Fibroblast of skin of scalp (primary cell): ENCODE measurements around the gene TBC1D22B.
"Not testable (repeated sequence)": the region's sequence is repeated elsewhere in the genome, so short reads cannot be mapped to it uniquely, and the experiment has no call there.

Source experiments
- DNase-seq: peaks from one replicate; pipeline ENCODE4 v3.0.0-alpha.2; 2013

The TBC1D22B gene

DNA sequence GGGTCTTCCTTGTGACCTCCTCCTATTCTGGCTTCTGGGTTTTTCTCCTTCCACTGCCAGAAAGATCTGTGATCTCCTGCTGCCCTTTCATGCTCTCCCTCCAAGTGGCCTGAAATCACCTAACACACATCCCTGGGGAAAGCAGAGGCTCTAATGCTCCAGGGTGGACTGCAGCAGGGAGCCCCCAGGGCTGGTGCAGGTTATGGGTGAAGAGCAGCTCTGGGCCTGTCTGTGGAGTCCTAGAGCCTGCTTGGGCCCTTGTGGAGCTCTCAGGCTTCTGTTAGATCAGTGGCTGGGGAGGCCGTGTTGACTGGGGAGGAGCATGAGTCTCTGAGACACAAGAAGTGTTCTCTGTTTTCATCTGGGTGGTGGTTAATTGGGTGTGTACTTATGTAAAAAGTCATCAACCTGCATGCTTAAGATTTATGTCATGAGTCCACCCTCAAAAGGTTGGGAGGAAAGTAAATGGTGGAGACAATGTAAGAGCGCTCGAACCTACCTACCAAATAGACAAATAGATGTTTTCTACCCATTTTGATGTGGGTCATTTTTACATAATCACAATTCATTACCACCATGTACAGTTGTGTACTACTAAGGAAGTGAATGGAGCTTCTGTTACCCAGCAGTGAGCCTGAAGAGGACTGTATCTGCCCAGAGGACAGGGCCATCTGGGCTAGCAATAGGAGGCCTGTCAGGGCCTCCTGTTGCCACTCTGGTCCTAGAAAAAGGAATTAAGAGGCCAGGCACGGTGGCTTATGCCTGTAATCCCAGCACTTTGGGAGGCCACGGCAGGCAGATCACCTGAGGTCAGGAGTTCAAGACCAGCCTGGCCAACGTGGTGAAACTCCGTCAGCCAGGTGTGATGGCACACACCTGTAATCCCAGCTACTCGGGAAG is 64.2 kb downstream of the TBC1D22B start:
- DNase-seq, result no peak

- peak; percentile 15 for DNase-seq
These were observed 66.0 kb downstream of the TBC1D22B start for GRCh38 chr6:37323580-37323979.

DNA sequence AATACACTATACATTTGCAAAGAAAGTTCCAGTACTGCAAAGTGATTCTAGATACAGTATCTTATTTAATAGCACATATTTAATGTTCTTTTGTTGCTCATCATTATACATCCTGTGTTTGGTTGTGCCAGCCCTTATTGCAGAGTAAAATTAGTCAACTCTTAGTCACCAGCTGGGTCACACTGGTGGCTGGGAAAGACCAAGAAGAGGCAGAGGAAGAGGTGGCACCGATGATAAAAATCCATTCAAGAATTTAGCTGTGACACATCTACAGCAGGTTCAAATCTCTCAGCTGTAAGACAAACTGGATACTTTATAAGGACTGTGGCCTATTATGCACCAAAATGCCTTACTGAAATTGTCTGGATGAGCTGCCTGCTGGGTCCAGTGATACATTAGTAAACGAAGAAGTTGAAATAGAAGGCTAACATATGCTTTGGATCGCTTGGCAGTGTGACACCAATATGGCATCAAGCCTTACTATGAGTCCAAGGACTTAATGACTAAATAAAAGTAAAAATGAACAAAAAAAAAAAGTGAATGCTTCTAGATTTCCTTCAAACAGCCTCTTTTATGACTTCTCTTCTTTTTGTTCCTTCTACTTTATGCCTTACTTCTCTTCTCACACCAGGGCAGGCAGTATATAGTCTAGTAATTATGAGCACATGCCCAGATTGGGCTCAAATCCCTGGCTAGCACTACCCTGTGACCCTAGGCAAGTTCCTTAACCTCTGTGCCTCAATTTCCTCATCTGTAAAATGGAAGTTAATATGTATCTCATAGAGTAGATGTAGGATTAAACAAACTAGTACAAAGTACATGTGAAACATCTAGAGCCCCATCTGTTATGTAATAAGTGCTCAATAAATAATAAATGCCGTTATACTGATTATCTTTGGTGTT is 66.8 kb downstream of the TBC1D22B start:
- peak; percentile 51 for DNase-seq

GRCh38 chr6:37330345-37330744 is 72.8 kb downstream of the TBC1D22B start:
- not testable (repeated sequence) for DNase-seq

- no peak for DNase-seq
These were observed 73.5 kb downstream of the TBC1D22B start for GRCh38 chr6:37331047-37331446.

DNA sequence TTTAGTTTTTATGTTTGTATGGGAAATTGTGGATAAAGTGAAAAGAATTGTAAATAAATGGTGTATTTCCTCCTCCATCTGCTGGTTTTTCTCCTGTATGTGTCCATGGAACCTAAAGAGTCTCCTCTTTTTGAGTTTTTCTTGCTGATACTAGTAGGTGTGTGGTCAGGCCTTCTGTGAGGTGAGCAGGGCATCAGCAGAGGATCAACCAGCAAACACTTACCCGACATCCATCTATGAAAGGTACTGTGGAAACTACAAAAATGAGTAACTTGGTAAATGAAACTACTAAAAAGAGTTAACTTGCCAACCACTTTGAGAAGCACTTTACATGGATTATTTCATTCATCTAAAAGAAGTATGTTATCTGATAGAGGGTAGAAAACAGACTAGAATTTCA is 75.3 kb downstream of the TBC1D22B start:
- no peak for DNase-seq

GRCh38 chr6:37334047-37334446 is 76.5 kb downstream of the TBC1D22B start:
- DNase-seq, result no peak

DNA sequence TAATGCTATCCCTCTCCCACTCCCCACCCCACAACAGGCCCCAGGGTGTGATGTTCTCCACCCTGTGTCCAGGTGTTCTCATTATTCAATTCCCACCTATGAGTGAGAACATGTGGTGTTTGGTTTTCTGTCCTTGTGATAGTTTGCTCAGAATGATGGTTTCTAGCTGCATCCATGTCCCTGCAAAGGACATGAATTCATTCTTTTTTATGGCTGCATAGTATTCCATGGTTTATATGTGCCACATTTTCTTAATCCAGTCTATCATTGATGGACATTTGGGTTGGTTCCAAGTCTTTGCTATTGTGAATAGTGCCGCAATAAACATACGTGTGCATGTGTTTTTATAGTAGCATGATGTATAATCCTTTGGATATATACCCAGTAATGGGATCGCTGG is 80.7 kb downstream of the TBC1D22B start:
- not testable (repeated sequence) for DNase-seq

DNA sequence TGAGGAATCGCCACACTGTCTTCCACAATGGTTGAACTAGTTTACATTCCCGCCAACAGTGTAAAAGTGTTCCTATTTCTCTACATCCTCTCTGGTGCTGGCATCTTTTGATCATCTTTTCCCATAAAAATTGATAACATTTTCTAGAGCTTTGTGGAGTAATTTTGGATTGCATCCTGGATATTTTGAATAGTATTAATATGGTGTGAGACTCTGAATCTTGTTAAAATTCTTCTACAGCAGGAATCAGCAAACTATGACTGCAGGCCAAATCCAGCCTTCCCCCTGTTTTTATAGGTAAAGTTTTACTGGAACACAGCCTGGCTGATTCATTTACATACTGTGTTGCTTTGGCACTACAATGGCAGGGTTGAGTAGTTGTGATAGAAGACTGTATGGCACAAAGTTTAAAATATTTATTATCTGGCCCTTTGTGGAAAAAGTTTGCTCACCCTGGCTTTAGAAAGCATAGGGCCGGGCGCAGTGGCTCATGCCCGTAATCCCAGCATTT is 81.2 kb downstream of the TBC1D22B start:
- no peak for DNase-seq

DNA sequence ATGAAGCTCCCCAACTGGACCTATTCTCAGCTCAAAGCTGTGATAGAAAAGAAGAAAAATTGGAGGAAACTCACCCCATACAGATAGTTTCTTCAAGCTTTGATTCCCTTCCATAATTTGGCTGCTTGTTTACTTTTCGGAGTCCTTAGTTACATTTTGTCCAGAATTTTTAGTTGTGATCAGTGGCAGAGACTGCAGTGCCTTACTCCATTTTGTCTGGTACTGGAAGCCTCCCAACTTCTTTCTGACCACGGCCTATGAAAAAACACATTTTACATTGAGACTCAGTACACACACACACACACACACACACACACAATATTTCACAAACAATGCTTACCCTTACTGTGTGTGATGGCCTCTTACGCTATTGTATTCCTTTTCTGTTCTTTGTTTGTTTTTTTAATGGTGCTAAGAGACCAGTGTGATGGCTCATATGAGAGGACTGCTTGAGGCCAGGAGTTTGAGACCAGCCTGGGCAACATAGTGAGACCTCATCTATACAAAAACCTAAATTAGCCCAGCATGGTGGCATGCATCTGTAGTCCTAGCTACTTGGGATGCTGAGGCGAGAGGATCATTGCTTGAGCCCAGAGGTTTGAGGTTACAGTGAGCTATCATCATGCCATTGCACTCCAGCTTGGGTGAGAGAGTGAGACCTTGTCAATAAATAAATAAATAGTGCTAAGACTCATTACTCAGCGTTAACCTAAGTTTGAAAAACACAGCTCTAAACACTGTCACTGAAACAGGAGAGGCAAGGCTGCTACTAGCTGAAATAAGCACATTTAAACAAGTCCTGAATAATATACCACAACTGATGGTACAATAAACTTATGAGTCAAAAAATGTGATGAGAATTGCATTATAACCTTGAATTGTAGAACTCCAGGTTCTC is 82.4 kb downstream of the TBC1D22B start:
- DNase-seq, result no peak

- no peak for DNase-seq
These were observed 83.0 kb downstream of the TBC1D22B start for GRCh38 chr6:37340639-37340943.

- no peak for DNase-seq
These were observed 85.7 kb downstream of the TBC1D22B start for GRCh38 chr6:37343248-37343647.

DNA sequence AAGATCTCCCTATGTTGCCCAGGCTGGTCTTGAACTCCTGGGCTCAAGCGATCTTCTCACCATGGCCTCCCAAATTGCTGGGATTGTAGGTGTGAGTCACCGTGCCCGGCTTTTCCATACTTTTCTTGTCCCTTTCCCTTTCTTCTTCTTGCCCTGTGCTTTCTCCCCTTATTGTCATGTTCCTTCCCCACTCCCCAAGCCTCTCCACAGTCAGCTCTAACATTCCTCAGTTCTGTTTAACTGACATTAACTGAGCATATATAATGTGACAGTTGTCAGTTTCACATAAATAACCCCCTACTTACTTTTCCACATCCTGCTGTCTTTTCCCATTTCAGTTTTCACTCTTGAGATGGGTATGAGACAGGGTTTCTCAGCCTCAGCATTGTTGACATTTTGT is 86.7 kb downstream of the TBC1D22B start:
- DNase-seq, result no peak

DNA sequence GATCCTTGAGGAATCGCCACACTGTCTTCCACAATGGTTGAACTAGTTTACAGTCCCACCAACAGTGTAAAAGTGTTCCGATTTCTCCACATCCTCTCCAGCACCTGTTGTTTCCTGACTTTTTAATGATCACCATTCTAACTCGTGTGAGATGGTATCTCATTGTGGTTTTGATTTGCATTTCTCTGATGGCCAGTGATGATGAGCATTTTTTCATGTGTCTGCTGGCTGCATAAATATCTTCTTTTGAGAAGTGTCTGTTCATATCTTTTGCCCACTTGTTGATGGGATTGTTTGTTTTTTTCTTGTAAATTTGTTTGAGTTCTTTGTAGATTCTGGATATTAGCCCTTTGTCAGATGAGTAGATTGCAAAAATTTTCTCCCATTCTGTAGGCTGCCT is 88.2 kb downstream of the TBC1D22B start:
- DNase-seq, result not testable (repeated sequence)

DNA sequence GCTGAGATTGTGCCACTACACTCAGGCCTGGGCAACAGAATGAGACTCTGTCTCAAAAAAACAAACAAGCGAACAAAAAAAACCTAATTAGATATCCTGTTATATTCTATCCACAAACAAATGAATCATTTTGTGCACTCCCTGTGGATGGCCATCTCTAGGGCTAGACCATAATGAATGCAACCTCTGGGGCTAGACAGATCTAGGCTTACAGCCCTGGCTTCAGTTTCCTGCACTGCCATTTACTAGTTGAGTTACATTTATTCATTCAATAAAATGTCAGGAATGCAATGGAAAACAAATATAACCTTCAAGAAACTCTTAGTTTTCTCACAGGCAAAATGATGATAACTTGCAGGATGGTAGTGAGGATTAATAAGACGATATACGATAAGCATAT is 89.6 kb downstream of the TBC1D22B start:
- DNase-seq, result no peak

GRCh38 chr6:37347670-37348111 is 90.1 kb downstream of the TBC1D22B start:
- no peak for DNase-seq

- DNase-seq, result no peak
These were observed 93.5 kb downstream of the TBC1D22B start for GRCh38 chr6:37351027-37351426.

- no peak for DNase-seq
These were observed 94.8 kb downstream of the TBC1D22B start for GRCh38 chr6:37352384-37352783.

- DNase-seq, result peak; percentile 85
These were observed 96.4 kb downstream of the TBC1D22B start, which contains the start of gene RNF8 for GRCh38 chr6:37353761-37354525. RNF8 (plus strand) TSS chr6:37353983; CDS start chr6:37354165, 182 bp downstream.

GRCh38 chr6:37354526-37355384 is 97.2 kb downstream of the TBC1D22B start:
- no peak for DNase-seq
